Mucosa of stomach (tissue), 1 donor: Measurements from ENCODE around the gene RBM44.

Source experiments
- H3K27me3 ChIP-seq: one replicate; pipeline ENCODE4 v1.7.0; 2013; ENCODE audit warnings: mild to moderate bottlenecking, low read length; ENCODE audit not compliant: control insufficient read depth, insufficient read depth
- H3K36me3 ChIP-seq: one replicate; pipeline ENCODE4 v1.7.0; 2013; ENCODE audit warnings: low read length; ENCODE audit not compliant: control insufficient read depth, insufficient read depth
- H3K4me1 ChIP-seq: one replicate; pipeline ENCODE4 v1.7.0; 2013; ENCODE audit warnings: mild to moderate bottlenecking, low read length; ENCODE audit not compliant: control insufficient read depth, insufficient read depth
- H3K4me3 ChIP-seq: one replicate; pipeline ENCODE4 v1.7.0; 2013; ENCODE audit warnings: low read length
- H3K9ac ChIP-seq: one replicate; pipeline ENCODE4 v1.7.0; 2013; ENCODE audit warnings: mild to moderate bottlenecking, low read length, moderate library complexity
- H3K9me3 ChIP-seq: one replicate; pipeline ENCODE4 v1.7.0; 2013; ENCODE audit warnings: mild to moderate bottlenecking, low read length, moderate library complexity; ENCODE audit not compliant: control insufficient read depth
- donor health status: Pancreatic carcinoma.

The RBM44 gene

GRCh38 chr2:237885931-237886684 is 87.5 kb downstream of the RBM44 start:
- no peak overlapping the region for H3K9ac ChIP-seq
- no peaks in the 10 kb centered on the region for H3K4me1 ChIP-seq
- H3K36me3 ChIP-seq, result no peaks in the 10 kb centered on the region
- H3K4me3 ChIP-seq, result no peak overlapping the region
- no peaks in the 10 kb centered on the region for H3K27me3 ChIP-seq
- H3K9me3 ChIP-seq, result no peaks in the 10 kb centered on the region

DNA sequence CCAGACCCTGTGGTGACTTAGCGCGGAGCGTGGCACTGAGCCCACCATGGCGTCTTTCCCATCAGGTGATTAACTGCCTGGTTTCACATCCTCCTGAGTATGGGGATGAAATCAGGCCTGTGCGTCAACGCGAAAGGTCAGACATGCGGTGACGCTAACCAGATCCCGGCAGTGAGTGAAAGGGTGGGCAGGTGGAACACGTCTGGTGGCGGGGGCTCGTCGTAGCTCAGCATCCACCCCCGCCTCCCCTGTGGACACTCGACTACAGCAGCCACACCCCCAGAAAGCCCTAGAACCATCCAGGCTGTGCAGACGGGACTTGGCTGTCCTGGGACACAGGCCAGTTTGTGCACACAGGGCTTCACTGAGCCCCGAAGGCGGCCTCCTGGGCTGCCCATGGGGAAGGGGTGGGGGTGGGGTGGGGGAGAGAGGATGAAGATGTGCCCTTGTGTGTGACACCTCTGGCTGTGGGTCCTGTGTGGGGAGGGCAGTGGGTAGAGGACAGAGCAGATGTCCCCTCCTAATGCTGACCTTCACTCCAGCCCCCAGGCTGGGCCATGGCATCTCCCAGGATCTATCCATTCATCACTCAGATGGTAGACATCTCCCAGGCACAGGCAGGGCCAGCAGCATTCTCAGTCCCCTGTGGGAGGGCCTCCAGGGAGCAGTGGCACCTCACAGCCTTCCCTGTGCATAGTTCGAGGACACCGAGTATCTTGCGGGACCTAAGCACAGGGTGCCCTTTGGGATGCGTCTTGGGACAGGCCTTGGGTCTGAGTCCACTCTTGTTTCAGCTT is 88.3 kb downstream of the RBM44 start:
- no peaks in the 10 kb centered on the region for H3K27me3 ChIP-seq
- no peak overlapping the region for H3K9ac ChIP-seq
- H3K36me3 ChIP-seq, result no peaks in the 10 kb centered on the region
- no peaks in the 10 kb centered on the region for H3K9me3 ChIP-seq
- H3K4me1 ChIP-seq, result no peaks in the 10 kb centered on the region
- H3K4me3 ChIP-seq, result no peak overlapping the region

GRCh38 chr2:237888389-237888788 is 89.8 kb downstream of the RBM44 start:
- Histone ChIP-seq H3K4me1 (peaks cover 10% of the 10 kb centered on the region), H3K4me3 (no peak overlapping the region), H3K9ac (no peak overlapping the region), H3K9me3 (no peaks in the 10 kb centered on the region), H3K36me3 (no peaks in the 10 kb centered on the region), H3K27me3 (no peaks in the 10 kb centered on the region)

- Histone ChIP-seq H3K9ac (no peak overlapping the region), H3K36me3 (no peaks in the 10 kb centered on the region), H3K4me1 (peaks cover 10% of the 10 kb centered on the region), H3K4me3 (no peak overlapping the region), H3K27me3 (no peaks in the 10 kb centered on the region), H3K9me3 (no peaks in the 10 kb centered on the region)
These were observed 90.4 kb downstream of the RBM44 start for GRCh38 chr2:237889016-237889415.

DNA sequence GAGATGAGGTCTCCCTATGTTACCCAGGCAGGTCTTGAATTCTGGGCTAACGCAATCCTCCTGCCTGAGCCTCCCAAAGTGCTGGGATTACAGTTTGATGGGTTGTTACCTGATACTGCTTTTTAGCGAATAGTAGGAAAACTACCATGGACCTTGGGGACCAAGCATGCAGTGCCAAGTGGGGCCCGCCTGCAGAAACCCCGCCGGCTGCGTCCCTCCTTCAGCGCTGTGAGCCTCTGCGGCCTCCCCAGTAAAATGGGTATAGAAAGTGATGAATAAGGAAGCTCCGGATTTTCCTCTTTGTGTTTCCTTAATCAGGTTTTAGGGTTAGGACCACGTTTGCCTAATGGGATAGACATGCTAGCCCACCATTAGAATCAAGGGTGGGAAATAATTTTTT is 91.2 kb downstream of the RBM44 start:
- Histone ChIP-seq H3K4me3 (no peak overlapping the region), H3K27me3 (no peaks in the 10 kb centered on the region), H3K9ac (no peak overlapping the region), H3K36me3 (no peaks in the 10 kb centered on the region), H3K4me1 (peaks cover 10% of the 10 kb centered on the region), H3K9me3 (no peaks in the 10 kb centered on the region)
